GM23338 (cell line): ENCODE data around the gene FITM2. TPM values are rescaled to one million over a fixed set of nuclear protein-coding genes. Genes with fewer than 3 reads are reported as not detected.

ENCODE experiments used
- ATAC-seq: fragments of 200-7000 bp; cut with Tn5 transposase; 3 replicates; pipeline ENCODE4 v1.9.1; 2020
- DNase-seq: peaks from one replicate; pipeline ENCODE4 v3.0.0-alpha.2; 2015; ENCODE audit warnings: low spot score
- H2AFZ ChIP-seq: fragments of 200-600 bp; sonication (generic); 2 replicates; pipeline ENCODE4 v1.8.0; 2016; ENCODE audit warnings: antibody characterized with exemption, mild to moderate bottlenecking, moderate library complexity
- H3F3A ChIP-seq: fragments of 200-600 bp; sonication (generic); replicated peaks from 2 replicates; pipeline ENCODE4 v1.8.0; 2017; ENCODE audit warnings: antibody characterized with exemption, mixed run types, low read depth
- H3K27ac ChIP-seq: fragments of 200-600 bp; sonication (generic); 2 replicates; pipeline ENCODE4 v1.6.1; 2016; ENCODE audit warnings: low read depth
- H3K27me3 ChIP-seq: fragments of 200-600 bp; sonication (generic); 2 replicates; pipeline ENCODE4 v1.8.0; 2016; ENCODE audit warnings: mild to moderate bottlenecking, mixed run types, moderate library complexity; ENCODE audit not compliant: insufficient read depth
- H3K36me3 ChIP-seq: fragments of 200-600 bp; sonication (generic); 2 replicates; pipeline ENCODE4 v1.8.0; 2016; ENCODE audit warnings: mild to moderate bottlenecking; ENCODE audit not compliant: insufficient read depth
- H3K4me1 ChIP-seq: fragments of 200-600 bp; sonication (generic); 2 replicates; pipeline ENCODE4 v1.8.0; 2016; ENCODE audit warnings: mild to moderate bottlenecking, moderate library complexity; ENCODE audit not compliant: insufficient read depth
- H3K4me2 ChIP-seq: fragments of 200-600 bp; sonication (generic); 2 replicates; pipeline ENCODE4 v1.7.1; 2017; ENCODE audit warnings: mixed run types
- H3K4me3 ChIP-seq: fragments of 200-600 bp; sonication (generic); 2 replicates; pipeline ENCODE4 v1.6.1; 2016; ENCODE audit warnings: mixed run types
- H3K79me2 ChIP-seq: fragments of 200-600 bp; sonication (generic); replicated peaks from 2 replicates; pipeline ENCODE4 v1.8.0; 2017; ENCODE audit warnings: mild to moderate bottlenecking; ENCODE audit not compliant: insufficient read depth
- H3K9me2 ChIP-seq: fragments of 200-600 bp; sonication (generic); 2 replicates; pipeline ENCODE4 v1.8.0; 2017; ENCODE audit not compliant: insufficient read depth
- H4K20me1 ChIP-seq: fragments of 200-600 bp; sonication (generic); replicated peaks from 2 replicates; pipeline ENCODE4 v1.8.0; 2017; ENCODE audit warnings: mild to moderate bottlenecking; ENCODE audit not compliant: insufficient read depth
- H3K27ac Mint-ChIP-seq: 2 replicates; pipeline ENCODE4 v1.8.0; 2020; ENCODE audit warnings: inconsistent platforms, mild to moderate bottlenecking, moderate library complexity, mixed read lengths
- H3K27me3 Mint-ChIP-seq: 3 replicates; pipeline ENCODE4 v1.8.0; 2022; ENCODE audit warnings: low read depth, mild to moderate bottlenecking, moderate library complexity, mixed read lengths, inconsistent platforms; ENCODE audit not compliant: insufficient read depth, poor library complexity
- H3K36me3 Mint-ChIP-seq: 3 replicates; pipeline ENCODE4 v1.8.0; 2021; ENCODE audit warnings: low read depth, mild to moderate bottlenecking, inconsistent platforms, moderate library complexity, mixed read lengths
- H3K4me1 Mint-ChIP-seq: 3 replicates; pipeline ENCODE4 v1.8.0; 2020; ENCODE audit warnings: mild to moderate bottlenecking, inconsistent platforms, mixed read lengths
- H3K4me3 Mint-ChIP-seq: 3 replicates; pipeline ENCODE4 v1.8.0; 2021; ENCODE audit warnings: moderate library complexity, mild to moderate bottlenecking, inconsistent platforms, mixed read lengths
- H3K9me3 Mint-ChIP-seq: 3 replicates; pipeline ENCODE4 v1.8.0; 2020; ENCODE audit warnings: moderate library complexity, mild to moderate bottlenecking, inconsistent platforms, mixed read lengths
- EZH2 ChIP-seq: fragments of 200-600 bp; sonication (generic); IDR thresholded peaks from one replicate; pipeline ENCODE4 v1.8.0; 2017; ENCODE audit warnings: antibody characterized with exemption, mild to moderate bottlenecking, low read depth; ENCODE audit not compliant: unreplicated experiment
- EZH2phosphoT487 ChIP-seq: fragments of 200-600 bp; sonication (generic); IDR thresholded peaks from one replicate; pipeline ENCODE4 v1.8.1; 2018; ENCODE audit warnings: antibody characterized with exemption; ENCODE audit not compliant: unreplicated experiment
- JUNB ChIP-seq: IDR thresholded peaks from one replicate; pipeline ENCODE4 v1.6.1; 2016; ENCODE audit warnings: antibody characterized with exemption; ENCODE audit not compliant: unreplicated experiment
- NANOG ChIP-seq: IDR thresholded peaks from 2 replicates; pipeline ENCODE4 v1.6.1; 2016; ENCODE audit warnings: antibody characterized with exemption, borderline replicate concordance
- POLR2AphosphoS5 ChIP-seq: IDR thresholded peaks from 2 replicates; pipeline ENCODE4 v1.6.1; 2016; ENCODE audit warnings: antibody characterized with exemption, low read depth
- ZNF114 ChIP-seq: fragments of 250-450 bp; sonication (Bioruptor Pico); IDR thresholded peaks from 2 replicates; pipeline ENCODE4 v1.5.0; 2020; ENCODE audit warnings: mild to moderate bottlenecking, moderate library complexity
- ZNF331 ChIP-seq: fragments of 250-450 bp; sonication (Bioruptor Pico); IDR thresholded peaks from 2 replicates; pipeline ENCODE4 v1.5.0; 2020; ENCODE audit warnings: low read depth, mild to moderate bottlenecking, moderate library complexity
- polyA plus RNA-seq: library from polyadenylated mRNA; unstranded; fragments of >200 nt; fragmentation: Nextera tagmentation; extraction: Ambion mirVana; gene quantifications from 2 replicates; pipeline ENCODE4 v1.2.1, GENCODE V29; 2016
- total RNA-seq: library from RNA; depleted of rRNA; stranded (reverse); fragments of >200 nt; shearing (Covaris generic); gene quantifications from 2 replicates; pipeline ENCODE4 v1.2.3, GENCODE V29; 2014
- TF ChIP-seq, protein P1 (sequence below): IDR thresholded peaks from 2 replicates; pipeline ENCODE4 v1.6.1; 2016; ENCODE audit warnings: antibody characterized with exemption
- TF ChIP-seq, protein P2 (sequence below): IDR thresholded peaks from one replicate; pipeline ENCODE4 v1.6.1; 2018; ENCODE audit warnings: antibody characterized with exemption; ENCODE audit not compliant: unreplicated experiment
- TF ChIP-seq, protein P3 (sequence below), 2 experiments: fragments of 200-600 bp in 1 of 2; sonication (generic) in 1 of 2; conservative IDR thresholded peaks; 2 replicates each; pipeline versions ENCODE4 v1.5.1 to v1.6.1; 2016 to 2017; ENCODE audit warnings: antibody characterized with exemption in 2 of 2, low read depth in 2 of 2, mild to moderate bottlenecking in 2 of 2, moderate library complexity in 1 of 2
- TF ChIP-seq, protein P4 (sequence below): fragments of 250-450 bp; sonication (Bioruptor Pico); IDR thresholded peaks from 2 replicates; pipeline ENCODE4 v1.5.0; 2020; ENCODE audit warnings: mild to moderate bottlenecking, moderate library complexity

The FITM2 gene
- total and polyA plus RNA-seq, 2 experiments from 2014 or later: 0.87 to 1.6 TPM

- no peak for DNase-seq
- Histone ChIP-seq H4K20me1 (no peaks in the 10 kb centered on the region; the same call in 1 of the 2 replicates), H3K27me3 (no peaks in the 10 kb centered on the region), H2AFZ (no peak overlapping the region), H3F3A (no peaks in the 10 kb centered on the region), H3K4me3 (no peak overlapping the region), H3K4me2 (no peak overlapping the region), H3K36me3 (no peaks in the 10 kb centered on the region), H3K79me2 (no peaks in the 10 kb centered on the region), H3K4me1 (no peaks in the 10 kb centered on the region), H3K9me2 (no peaks in the 10 kb centered on the region), H3K27ac (no peak overlapping the region)
- H3K27ac Mint-ChIP-seq: no peak overlapping the region
- no peak for ATAC-seq
- H3K9me3 Mint-ChIP-seq: no peaks in the 10 kb centered on the region
- peaks cover 4% of the 10 kb centered on the region for H3K27me3 Mint-ChIP-seq
- H3K36me3 Mint-ChIP-seq: no peaks in the 10 kb centered on the region
- H3K4me1 Mint-ChIP-seq: peaks cover 3% of the 10 kb centered on the region
- TF ChIP-seq ZNF114: no peak
- no peak for TF ChIP-seq NANOG
- TF ChIP-seq, protein P1, sequence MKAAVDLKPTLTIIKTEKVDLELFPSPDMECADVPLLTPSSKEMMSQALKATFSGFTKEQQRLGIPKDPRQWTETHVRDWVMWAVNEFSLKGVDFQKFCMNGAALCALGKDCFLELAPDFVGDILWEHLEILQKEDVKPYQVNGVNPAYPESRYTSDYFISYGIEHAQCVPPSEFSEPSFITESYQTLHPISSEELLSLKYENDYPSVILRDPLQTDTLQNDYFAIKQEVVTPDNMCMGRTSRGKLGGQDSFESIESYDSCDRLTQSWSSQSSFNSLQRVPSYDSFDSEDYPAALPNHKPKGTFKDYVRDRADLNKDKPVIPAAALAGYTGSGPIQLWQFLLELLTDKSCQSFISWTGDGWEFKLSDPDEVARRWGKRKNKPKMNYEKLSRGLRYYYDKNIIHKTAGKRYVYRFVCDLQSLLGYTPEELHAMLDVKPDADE: no peak
- TF ChIP-seq, protein P2, sequence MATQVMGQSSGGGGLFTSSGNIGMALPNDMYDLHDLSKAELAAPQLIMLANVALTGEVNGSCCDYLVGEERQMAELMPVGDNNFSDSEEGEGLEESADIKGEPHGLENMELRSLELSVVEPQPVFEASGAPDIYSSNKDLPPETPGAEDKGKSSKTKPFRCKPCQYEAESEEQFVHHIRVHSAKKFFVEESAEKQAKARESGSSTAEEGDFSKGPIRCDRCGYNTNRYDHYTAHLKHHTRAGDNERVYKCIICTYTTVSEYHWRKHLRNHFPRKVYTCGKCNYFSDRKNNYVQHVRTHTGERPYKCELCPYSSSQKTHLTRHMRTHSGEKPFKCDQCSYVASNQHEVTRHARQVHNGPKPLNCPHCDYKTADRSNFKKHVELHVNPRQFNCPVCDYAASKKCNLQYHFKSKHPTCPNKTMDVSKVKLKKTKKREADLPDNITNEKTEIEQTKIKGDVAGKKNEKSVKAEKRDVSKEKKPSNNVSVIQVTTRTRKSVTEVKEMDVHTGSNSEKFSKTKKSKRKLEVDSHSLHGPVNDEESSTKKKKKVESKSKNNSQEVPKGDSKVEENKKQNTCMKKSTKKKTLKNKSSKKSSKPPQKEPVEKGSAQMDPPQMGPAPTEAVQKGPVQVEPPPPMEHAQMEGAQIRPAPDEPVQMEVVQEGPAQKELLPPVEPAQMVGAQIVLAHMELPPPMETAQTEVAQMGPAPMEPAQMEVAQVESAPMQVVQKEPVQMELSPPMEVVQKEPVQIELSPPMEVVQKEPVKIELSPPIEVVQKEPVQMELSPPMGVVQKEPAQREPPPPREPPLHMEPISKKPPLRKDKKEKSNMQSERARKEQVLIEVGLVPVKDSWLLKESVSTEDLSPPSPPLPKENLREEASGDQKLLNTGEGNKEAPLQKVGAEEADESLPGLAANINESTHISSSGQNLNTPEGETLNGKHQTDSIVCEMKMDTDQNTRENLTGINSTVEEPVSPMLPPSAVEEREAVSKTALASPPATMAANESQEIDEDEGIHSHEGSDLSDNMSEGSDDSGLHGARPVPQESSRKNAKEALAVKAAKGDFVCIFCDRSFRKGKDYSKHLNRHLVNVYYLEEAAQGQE: no peak
- TF ChIP-seq EZH2phosphoT487: no peak
- TF ChIP-seq ZNF331 (CRISPR knock-in tag): no peak
- TF ChIP-seq POLR2AphosphoS5: no peak
- TF ChIP-seq, protein P3, sequence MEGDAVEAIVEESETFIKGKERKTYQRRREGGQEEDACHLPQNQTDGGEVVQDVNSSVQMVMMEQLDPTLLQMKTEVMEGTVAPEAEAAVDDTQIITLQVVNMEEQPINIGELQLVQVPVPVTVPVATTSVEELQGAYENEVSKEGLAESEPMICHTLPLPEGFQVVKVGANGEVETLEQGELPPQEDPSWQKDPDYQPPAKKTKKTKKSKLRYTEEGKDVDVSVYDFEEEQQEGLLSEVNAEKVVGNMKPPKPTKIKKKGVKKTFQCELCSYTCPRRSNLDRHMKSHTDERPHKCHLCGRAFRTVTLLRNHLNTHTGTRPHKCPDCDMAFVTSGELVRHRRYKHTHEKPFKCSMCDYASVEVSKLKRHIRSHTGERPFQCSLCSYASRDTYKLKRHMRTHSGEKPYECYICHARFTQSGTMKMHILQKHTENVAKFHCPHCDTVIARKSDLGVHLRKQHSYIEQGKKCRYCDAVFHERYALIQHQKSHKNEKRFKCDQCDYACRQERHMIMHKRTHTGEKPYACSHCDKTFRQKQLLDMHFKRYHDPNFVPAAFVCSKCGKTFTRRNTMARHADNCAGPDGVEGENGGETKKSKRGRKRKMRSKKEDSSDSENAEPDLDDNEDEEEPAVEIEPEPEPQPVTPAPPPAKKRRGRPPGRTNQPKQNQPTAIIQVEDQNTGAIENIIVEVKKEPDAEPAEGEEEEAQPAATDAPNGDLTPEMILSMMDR (conservative IDR thresholded peaks at IDR 0.05; ENCODE audit: low read depth in 2 of 2): no peak
- TF ChIP-seq JUNB: no peak
- TF ChIP-seq, protein P4, sequence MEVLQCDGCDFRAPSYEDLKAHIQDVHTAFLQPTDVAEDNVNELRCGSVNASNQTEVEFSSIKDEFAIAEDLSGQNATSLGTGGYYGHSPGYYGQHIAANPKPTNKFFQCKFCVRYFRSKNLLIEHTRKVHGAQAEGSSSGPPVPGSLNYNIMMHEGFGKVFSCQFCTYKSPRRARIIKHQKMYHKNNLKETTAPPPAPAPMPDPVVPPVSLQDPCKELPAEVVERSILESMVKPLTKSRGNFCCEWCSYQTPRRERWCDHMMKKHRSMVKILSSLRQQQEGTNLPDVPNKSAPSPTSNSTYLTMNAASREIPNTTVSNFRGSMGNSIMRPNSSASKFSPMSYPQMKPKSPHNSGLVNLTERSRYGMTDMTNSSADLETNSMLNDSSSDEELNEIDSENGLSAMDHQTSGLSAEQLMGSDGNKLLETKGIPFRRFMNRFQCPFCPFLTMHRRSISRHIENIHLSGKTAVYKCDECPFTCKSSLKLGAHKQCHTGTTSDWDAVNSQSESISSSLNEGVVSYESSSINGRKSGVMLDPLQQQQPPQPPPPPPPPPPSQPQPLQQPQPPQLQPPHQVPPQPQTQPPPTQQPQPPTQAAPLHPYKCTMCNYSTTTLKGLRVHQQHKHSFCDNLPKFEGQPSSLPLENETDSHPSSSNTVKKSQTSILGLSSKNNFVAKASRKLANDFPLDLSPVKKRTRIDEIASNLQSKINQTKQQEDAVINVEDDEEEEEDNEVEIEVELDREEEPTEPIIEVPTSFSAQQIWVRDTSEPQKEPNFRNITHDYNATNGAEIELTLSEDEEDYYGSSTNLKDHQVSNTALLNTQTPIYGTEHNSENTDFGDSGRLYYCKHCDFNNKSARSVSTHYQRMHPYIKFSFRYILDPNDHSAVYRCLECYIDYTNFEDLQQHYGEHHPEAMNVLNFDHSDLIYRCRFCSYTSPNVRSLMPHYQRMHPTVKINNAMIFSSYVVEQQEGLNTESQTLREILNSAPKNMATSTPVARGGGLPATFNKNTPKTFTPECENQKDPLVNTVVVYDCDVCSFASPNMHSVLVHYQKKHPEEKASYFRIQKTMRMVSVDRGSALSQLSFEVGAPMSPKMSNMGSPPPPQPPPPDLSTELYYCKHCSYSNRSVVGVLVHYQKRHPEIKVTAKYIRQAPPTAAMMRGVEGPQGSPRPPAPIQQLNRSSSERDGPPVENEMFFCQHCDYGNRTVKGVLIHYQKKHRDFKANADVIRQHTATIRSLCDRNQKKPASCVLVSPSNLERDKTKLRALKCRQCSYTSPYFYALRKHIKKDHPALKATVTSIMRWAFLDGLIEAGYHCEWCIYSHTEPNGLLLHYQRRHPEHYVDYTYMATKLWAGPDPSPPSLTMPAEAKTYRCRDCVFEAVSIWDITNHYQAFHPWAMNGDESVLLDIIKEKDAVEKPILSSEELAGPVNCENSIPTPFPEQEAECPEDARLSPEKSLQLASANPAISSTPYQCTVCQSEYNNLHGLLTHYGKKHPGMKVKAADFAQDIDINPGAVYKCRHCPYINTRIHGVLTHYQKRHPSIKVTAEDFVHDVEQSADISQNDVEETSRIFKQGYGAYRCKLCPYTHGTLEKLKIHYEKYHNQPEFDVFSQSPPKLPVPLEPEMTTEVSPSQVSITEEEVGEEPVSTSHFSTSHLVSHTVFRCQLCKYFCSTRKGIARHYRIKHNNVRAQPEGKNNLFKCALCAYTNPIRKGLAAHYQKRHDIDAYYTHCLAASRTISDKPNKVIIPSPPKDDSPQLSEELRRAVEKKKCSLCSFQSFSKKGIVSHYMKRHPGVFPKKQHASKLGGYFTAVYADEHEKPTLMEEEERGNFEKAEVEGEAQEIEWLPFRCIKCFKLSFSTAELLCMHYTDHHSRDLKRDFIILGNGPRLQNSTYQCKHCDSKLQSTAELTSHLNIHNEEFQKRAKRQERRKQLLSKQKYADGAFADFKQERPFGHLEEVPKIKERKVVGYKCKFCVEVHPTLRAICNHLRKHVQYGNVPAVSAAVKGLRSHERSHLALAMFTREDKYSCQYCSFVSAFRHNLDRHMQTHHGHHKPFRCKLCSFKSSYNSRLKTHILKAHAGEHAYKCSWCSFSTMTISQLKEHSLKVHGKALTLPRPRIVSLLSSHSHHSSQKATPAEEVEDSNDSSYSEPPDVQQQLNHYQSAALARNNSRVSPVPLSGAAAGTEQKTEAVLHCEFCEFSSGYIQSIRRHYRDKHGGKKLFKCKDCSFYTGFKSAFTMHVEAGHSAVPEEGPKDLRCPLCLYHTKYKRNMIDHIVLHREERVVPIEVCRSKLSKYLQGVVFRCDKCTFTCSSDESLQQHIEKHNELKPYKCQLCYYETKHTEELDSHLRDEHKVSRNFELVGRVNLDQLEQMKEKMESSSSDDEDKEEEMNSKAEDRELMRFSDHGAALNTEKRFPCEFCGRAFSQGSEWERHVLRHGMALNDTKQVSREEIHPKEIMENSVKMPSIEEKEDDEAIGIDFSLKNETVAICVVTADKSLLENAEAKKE (CRISPR knock-in tag): no peak
- TF ChIP-seq EZH2: no peak
- H3K4me3 Mint-ChIP-seq: no peak overlapping the region
Measured at GRCh38 chr20:44296011-44296410, 15.0 kb downstream of the FITM2 start.
